GM04504 (cell line): ENCODE results near the gene ACTR5.
"Not testable (repeated sequence)": the region's sequence is repeated elsewhere in the genome, so short reads cannot be mapped to it uniquely, and the experiment has no call there.

Source experiments
- DNase-seq: peaks from one replicate; pipeline ENCODE4 v3.0.0-alpha.2; 2012; ENCODE audit warnings: low read depth

The ACTR5 gene

DNA sequence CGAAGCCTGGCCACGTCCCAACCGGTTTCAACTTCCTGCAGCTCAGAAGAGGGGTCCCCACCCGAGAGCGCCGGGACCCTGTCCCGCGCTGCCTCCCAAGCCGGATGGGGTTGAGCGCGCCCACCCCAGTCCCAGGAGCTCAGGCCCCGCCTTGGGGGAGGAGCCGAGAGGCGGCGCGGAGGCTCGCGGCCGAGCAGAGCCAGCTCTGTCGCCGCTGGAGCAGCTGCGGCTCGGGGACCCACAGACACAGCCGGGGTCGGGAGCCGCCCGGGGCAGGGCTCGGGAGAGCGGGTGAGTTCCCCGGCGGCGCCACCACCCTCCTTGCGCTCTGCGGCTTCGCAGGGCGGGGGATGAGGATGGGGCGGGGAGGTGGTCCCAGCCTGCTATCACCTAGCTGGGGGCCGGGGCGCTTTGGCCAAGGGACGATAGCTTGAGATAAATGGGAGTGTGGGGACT lies 57.3 kb downstream of the ACTR5 start, which contains the start of gene PPP1R16B:
TSS of gene PPP1R16B (plus strand) at position 196 of the 456 bp plus-strand sequence. CDS start 30,229 bp downstream, outside the sequence.
- DNase-seq = no peak

- no peak for DNase-seq
Observed at GRCh38 chr20:38805958-38806854, 57.9 kb downstream of the ACTR5 start.

DNA sequence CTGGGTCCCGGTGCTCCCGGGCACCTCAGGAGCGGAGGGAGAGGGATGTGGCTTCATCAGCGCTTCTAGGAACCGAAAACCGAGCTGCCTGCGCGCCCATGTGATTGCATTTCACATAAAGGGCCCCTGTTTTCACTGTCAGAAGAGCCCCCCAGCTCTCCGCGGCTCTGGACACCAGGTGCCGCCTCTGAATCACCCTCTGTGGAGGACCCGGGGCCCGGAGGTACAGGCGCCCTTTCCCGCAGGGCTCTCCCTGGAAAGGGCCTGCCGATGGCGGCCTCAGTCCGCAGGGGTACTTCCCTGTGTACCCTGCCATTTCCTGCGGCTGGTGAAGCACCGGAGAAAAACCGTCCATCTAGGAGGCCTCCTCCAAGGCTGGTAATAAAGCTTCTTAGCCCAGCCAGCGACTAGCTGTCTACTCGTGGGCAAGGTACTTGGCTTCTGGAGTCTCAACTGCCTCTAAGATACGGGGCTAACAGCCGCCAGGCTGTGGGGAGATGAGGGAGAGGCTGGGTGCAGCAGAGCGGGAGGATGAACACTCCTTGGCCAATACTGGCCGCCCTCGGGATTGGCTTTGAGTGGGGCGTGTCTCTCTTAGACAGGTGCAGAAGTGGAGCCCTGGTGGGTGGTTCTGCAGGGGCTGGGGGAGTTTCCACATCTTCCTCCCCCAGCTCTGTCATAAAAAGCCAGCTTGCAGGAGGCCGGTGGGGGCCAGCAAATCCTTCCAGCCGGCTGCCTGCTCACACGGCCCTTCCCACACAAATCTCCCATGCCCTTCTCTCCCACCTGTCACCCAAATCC lies 58.8 kb downstream of the ACTR5 start:
- no peak for DNase-seq

DNA sequence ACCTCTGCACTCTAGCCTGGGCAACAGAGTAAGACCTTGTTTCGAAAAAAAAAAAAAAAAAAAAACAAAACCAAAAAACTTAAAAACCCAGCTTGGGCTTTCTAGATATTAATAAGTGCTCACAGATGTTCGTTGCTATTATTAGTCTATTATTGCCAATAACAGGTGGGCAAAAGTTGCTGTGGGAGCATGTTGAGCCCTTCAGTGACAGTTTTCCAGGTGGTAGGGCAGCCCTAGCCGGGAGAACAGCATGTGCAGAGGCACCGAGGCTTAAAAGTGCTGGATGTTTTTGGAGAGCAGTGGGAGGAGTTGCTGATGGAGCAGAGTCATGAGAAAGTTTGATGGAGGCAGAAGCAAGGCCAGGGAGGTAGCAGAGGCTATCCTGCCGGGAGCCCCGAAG lies 61.7 kb downstream of the ACTR5 start:
- DNase-seq = no peak

- no peak for DNase-seq
Observed at GRCh38 chr20:38810926-38811630, 62.8 kb downstream of the ACTR5 start.

GRCh38 chr20:38811769-38812168 lies 63.5 kb downstream of the ACTR5 start:
- DNase-seq = no peak

- DNase-seq = no peak
Observed at GRCh38 chr20:38812182-38812581, 63.9 kb downstream of the ACTR5 start.

DNA sequence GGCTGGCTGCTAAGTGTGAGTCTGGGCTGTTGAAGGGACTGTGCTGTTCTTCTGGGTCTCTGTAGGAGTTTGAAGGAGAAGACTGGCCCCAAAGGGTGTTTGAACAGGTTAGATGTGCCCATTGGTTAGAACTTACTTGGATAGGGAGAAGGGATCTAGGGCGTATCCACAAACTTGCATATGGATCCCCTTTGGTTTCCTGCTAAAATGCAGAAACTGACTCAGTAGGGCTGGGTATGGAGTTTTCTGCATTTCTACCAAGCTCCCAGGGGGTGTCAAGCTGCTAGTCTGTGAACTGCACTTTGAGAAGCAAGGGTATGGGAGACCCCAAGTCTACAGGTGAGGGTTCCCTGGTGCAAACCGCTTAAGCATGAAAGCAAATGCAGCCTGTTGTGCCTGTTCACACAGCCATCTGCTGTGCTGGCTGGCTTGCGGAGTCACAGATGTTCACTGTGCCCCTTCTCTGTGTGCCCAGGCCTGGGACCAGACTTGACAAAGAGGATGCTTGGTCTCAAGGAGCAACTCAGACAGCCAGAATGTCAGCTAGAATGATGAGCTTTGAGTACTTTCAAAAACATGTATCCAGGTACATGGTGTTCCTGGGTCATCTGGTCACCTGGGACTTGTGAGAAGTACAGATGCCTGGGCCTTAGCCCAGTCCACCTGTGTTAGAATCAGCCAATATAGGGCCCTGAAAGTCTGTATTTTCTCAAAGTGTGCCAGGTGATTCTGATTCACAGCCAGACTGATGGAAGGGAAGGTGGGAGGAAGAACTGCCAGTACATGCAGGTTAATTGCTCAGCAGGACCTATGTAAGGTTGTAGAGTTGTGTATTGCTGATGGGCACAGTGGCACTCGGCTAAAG lies 64.7 kb downstream of the ACTR5 start:
- no peak for DNase-seq

DNA sequence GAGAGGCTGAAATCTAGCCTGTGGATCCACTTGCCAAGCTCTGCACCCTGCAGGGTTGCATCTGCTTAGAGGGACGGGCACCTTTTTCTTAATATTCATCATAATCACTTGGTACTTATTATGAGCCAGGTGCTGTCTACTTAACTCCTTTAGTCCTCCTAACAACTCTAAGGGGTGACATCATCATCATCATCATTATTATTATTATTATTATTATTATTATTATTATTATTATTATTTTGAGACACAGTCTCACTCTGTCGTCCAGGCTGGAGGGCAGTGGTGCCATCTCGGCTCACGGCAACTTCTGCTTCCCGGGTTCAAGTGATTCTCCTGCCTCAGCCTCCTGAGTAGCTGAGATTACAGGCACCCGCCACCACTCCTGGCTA lies 65.3 kb downstream of the ACTR5 start:
- DNase-seq = not testable (repeated sequence)

DNA sequence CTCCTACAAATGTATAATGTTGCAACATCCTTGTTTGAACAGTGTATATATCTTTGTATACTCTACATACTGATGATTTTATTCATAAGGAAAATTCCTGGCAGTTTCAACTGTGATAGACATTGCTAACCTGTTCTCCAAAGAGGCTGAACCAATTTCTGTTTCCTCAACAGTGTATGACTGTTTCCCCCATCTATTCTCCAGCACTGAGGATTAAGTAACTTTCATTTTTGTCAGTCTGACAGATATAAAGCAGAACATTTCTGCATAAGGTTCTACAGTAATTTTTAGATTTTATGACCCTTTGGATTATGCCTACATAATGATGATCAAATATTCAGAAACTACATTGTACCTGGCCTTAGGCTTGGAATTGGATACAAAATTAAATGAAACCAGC lies 67.2 kb downstream of the ACTR5 start:
- DNase-seq = no peak

DNA sequence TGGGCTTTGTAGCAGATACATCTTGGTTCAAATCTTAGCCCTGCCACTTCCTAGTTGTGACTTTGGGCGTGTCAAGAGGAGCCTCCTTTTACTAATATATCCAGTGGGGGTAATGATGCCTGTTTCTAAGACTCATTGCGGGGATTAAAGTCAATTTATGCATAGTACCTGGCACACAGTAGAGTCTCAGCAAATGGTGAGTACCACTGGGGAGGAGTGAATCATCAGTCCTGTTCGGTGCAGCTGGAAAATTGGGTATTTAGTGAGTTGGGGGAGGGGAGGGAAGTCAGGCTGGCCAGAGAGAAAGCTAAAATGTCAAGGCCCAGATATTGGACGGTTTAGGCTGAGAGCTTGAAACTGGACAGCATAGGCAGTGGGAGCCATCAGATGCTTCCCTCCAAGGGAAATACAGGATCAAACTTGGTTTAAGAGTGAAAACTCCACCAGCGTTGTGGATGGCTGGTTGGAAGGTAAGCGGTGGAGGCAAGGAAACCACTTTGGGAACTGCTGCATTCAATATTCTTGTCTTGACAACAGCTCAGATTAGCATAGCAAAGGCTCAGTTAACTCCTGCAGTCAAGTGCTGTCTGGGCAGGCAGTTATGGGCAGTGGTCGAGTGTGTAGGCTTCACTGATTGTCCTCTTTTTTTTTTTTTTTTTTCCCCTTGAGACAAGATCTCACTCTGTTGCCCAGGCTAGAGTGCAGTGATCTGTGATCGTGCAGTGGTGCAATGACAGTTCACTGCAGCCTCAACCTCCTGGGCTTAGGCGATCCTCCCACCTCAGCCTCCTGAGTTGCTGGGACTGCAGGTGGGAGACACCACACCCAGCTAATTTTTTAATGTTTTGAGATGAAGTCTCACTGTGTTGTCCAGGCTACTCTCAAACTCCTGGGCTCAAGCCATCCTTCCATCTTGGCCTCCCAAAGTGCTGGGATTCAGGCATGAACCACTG lies 70.1 kb downstream of the ACTR5 start:
- DNase-seq = no peak
